Fibroblast of the aortic adventitia (primary cell): ENCODE data around the gene BCAS3. TPM values are rescaled to one million over a fixed set of nuclear protein-coding genes. Genes with fewer than 3 reads are reported as not detected.

Source experiments
- DNase-seq: peaks from one replicate; pipeline ENCODE4 v3.0.0-alpha.2; 2010; ENCODE audit warnings: low read depth
- H3K4me3 ChIP-seq: 2 replicates; pipeline ENCODE4 v1.5.1; 2011; ENCODE audit warnings: low read depth, mild to moderate bottlenecking, control low read depth, low read length, moderate library complexity
- CTCF ChIP-seq: IDR thresholded peaks from 2 replicates; pipeline ENCODE4 v1.5.1; 2011; ENCODE audit warnings: mild to moderate bottlenecking, low read length, control low read depth, inconsistent platforms; ENCODE audit not compliant: insufficient read depth
- total RNA-seq: library from RNA; depleted of rRNA; stranded (reverse); fragments of >200 nt; gene quantifications from 2 replicates; pipeline ENCODE4 v1.2.3, GENCODE V29; 2012; ENCODE audit warnings: low replicate concordance

Gene BCAS3
- total RNA-seq, 1 donor: 29.6 TPM

- H3K4me3 ChIP-seq: no peak overlapping the region
- no peak for DNase-seq
- no peak for TF ChIP-seq CTCF
These were observed 210.0 kb downstream of the BCAS3 start for GRCh38 chr17:60887614-60888028.

GRCh38 chr17:60888812-60889709, 211.4 kb downstream of the BCAS3 start:
- TF ChIP-seq CTCF: no peak
- H3K4me3 ChIP-seq: no peak overlapping the region
- DNase-seq: peak; percentile 21

- TF ChIP-seq CTCF: no peak
- DNase-seq: no peak
- no peak overlapping the region for H3K4me3 ChIP-seq
These were observed 213.5 kb downstream of the BCAS3 start for GRCh38 chr17:60891149-60891548.

GRCh38 chr17:60893475-60893874, 215.8 kb downstream of the BCAS3 start:
- TF ChIP-seq CTCF: no peak
- DNase-seq: no peak
- no peak overlapping the region for H3K4me3 ChIP-seq

GRCh38 chr17:60896996-60897395, 219.3 kb downstream of the BCAS3 start:
- DNase-seq: no peak
- TF ChIP-seq CTCF: no peak
- no peak overlapping the region for H3K4me3 ChIP-seq

- H3K4me3 ChIP-seq: no peak overlapping the region
- no peak for DNase-seq
- no peak for TF ChIP-seq CTCF
These were observed 221.5 kb downstream of the BCAS3 start for GRCh38 chr17:60899115-60899514.
